SH-SY5Y (cell line): ENCODE results near the gene PTGR3.

Source experiments
- GATA2 ChIP-seq: IDR thresholded peaks from 2 replicates; pipeline ENCODE4 v1.6.1; 2011; ENCODE audit warnings: mild to moderate bottlenecking, low read depth, low read length
- GATA3 ChIP-seq: IDR thresholded peaks from 2 replicates; pipeline ENCODE4 v1.6.1; 2011; ENCODE audit warnings: low read depth, mild to moderate bottlenecking, low read length, moderate library complexity

- TF ChIP-seq GATA3, result no peak
- no peak for TF ChIP-seq GATA2
These were observed 13.5 kb upstream of the PTGR3 start for GRCh38 chr18:75222407-75222806.
